Stomach smooth muscle (tissue), 2 donors: ENCODE measurements around the gene EML1.

Experiments
- H3K27ac ChIP-seq: one replicate; pipeline ENCODE4 v1.7.0; 2013; ENCODE audit warnings: mild to moderate bottlenecking, low read length, inconsistent platforms
- H3K27me3 ChIP-seq, 2 donors: one replicate each; pipeline ENCODE4 v1.7.0; 2013; ENCODE audit warnings: low read length in 2 of 2; ENCODE audit not compliant: insufficient read depth in 2 of 2, control insufficient read depth in 1 of 2
- H3K36me3 ChIP-seq, 2 donors: one replicate each; pipeline ENCODE4 v1.7.0; 2013; ENCODE audit warnings: low read length in 2 of 2; ENCODE audit not compliant: control insufficient read depth in 2 of 2, insufficient read depth in 2 of 2
- H3K4me1 ChIP-seq: one replicate; pipeline ENCODE4 v1.7.0; 2013; ENCODE audit warnings: low read length; ENCODE audit not compliant: control insufficient read depth, insufficient read depth
- H3K4me3 ChIP-seq, 2 donors: one replicate each; pipeline ENCODE4 v1.7.0; 2013; ENCODE audit warnings: low read length in 2 of 2
- H3K9ac ChIP-seq, 2 donors: one replicate each; pipeline ENCODE4 v1.7.0; 2013; ENCODE audit warnings: low read length in 2 of 2, mild to moderate bottlenecking in 1 of 2
- H3K9me3 ChIP-seq, 2 donors: one replicate each; pipeline ENCODE4 v1.7.0; 2013; ENCODE audit warnings: low read length in 2 of 2; ENCODE audit not compliant: control insufficient read depth in 2 of 2
- donor health status: healthy.
- donor health status: Pancreatic carcinoma.

Gene EML1

DNA sequence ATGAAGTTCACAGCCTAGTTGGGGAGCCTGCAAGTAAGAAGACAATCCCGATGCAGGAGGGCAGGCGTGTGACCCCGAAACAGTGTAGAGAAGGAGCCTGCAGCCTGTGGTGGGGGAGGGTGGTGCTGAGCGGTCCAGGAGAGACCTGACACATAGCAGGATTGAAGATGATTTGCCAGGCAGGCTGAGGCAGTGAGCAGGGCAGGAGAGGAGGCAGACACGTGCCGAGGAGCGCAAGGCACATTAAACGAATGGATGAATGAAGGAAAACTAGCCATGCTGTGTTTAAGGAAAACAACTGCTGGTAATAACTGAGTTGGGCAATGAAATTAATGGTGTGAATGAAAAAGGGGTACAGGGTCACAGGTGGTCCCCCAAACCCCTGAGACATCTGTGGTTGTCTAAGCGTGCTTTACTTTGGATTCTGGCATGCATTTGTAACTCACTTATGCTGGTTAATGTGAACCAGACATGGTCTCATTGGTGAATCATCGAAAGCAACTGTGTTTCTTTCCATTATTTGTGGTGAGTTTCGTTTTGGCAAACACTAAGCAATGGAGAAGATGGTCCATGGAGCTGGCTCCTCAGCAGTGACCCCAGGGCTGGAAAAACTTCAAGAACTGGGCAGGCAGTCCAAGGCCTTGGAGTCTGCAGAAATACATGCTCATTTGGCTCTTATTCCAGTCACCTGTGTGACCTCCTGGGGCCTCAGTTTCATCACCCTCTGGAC is 175.1 kb downstream of the EML1 start:
- Histone ChIP-seq H3K27me3 (no peaks in the 10 kb centered on the region), H3K4me1 (peaks cover 5% of the 10 kb centered on the region), H3K4me3 (no peak overlapping the region), H3K9me3 (no peaks in the 10 kb centered on the region), H3K36me3 (no peaks in the 10 kb centered on the region), H3K9ac (no peak overlapping the region), H3K27ac (no peak overlapping the region)

DNA sequence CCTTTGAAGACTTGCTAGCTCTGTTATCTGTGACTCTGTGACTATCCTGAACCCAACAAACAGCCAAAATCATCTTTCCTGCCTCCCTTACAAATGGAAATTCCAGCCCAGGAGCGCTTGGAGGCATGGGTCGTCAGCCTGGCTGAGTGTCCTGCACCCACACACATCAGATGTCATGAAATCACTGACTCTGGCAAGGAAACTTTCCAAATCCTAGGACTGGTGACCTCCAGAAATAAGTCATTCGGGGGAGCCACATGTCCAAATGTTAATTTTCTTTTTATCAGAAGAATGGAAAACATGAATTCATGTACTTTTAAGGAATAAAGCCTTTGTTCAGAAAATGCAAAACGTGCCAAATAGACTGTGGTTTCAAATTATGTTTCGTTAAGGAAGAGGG is 175.7 kb downstream of the EML1 start:
- Histone ChIP-seq H3K4me1 (peaks cover 5% of the 10 kb centered on the region), H3K9me3 (no peaks in the 10 kb centered on the region), H3K9ac (no peak overlapping the region), H3K27ac (no peak overlapping the region), H3K27me3 (no peaks in the 10 kb centered on the region), H3K36me3 (no peaks in the 10 kb centered on the region), H3K4me3 (no peak overlapping the region)

DNA sequence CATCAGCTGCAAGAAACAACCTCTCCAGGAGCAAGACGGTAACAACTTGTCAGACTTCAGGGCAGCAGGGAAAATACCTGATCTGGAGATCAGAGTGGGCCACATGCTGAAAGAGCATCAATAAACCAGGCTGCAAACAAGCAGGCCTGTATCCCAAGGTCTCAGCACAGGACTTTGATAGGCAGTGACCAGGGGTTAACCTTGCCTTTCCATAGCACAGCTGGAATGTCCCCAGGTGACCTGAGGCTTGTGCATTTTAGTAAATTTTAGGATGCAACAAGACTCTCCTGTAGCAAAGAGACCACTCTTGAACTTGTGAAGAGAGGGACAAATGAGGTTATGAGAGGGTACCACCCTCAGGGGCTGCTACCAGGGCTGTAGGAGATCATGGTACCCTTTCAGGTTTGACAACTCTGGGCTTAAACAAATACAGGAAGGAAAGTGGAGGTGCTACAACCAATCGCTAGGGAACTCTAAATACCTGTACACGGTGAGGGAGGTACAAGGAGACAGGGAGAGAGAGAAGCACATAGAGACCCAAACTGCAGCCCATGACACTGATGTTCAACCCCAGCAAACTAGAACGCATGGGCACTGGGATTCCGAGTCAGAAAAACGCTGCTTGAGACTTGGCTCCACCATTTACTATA is 176.6 kb downstream of the EML1 start:
- H3K4me3 ChIP-seq, result no peak overlapping the region
- no peak overlapping the region for H3K27ac ChIP-seq
- H3K36me3 ChIP-seq, result no peaks in the 10 kb centered on the region
- no peak overlapping the region for H3K9ac ChIP-seq
- H3K4me1 ChIP-seq, result peaks cover 5% of the 10 kb centered on the region
- no peaks in the 10 kb centered on the region for H3K27me3 ChIP-seq
- peaks cover 0 to 1% of the 10 kb centered on the region in 2 donors for H3K9me3 ChIP-seq

- Histone ChIP-seq H3K27me3 (no peaks in the 10 kb centered on the region), H3K9ac (no peak overlapping the region), H3K4me1 (peaks cover 5% of the 10 kb centered on the region), H3K27ac (no peak overlapping the region), H3K36me3 (no peaks in the 10 kb centered on the region), H3K4me3 (peak overlapping the region; percentile 50 to 81), H3K9me3 (peaks cover 0 to 8% of the 10 kb centered on the region in 2 donors)
These were observed 178.1 kb downstream of the EML1 start for GRCh38 chr14:99971087-99971940.

GRCh38 chr14:99971941-99972747 is 178.9 kb downstream of the EML1 start:
- peaks cover 5% of the 10 kb centered on the region for H3K4me1 ChIP-seq
- H3K9me3 ChIP-seq, result peaks cover 0 to 8% of the 10 kb centered on the region in 2 donors
- H3K9ac ChIP-seq, result peak overlapping the region; percentile 64 to 68
- H3K4me3 ChIP-seq, result peak overlapping the region; percentile 58 to 81
- H3K36me3 ChIP-seq, result no peaks in the 10 kb centered on the region
- no peak overlapping the region for H3K27ac ChIP-seq
- H3K27me3 ChIP-seq, result no peaks in the 10 kb centered on the region

DNA sequence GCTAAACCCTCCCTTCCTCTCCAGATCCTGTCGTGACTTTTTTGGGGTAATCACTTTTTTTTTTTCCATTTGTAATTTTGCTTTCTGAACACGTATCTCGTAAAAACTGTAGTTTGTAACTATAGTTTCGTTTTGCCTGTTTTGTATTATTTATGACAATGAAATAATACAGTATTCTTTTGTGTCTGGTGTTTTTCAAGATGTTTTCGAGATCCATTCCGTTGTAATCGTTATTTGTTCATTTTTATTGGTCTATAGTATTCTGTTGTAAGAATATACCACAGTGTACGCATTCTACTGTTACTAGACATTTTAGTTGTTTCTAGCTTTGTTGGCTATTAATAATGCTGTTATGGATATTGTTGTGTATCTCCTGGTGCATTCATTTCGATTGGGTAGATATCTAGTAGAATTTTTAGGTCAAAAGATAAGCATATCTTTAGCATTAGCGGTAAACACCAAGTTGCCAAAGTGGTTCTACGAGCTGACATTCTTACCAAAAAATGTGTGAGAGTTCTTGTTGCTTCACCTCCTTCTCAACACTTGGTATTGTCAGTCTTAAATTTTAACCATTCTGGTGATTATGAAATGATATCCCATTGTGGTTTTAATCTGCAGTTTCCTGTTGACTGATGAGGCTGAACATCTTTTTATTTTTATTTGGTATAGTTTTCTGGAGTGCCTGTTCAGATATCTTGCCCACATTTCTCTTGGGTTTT is 179.7 kb downstream of the EML1 start:
- Histone ChIP-seq H3K4me1 (peaks cover 5% of the 10 kb centered on the region), H3K4me3 (peak overlapping the region; percentile 58 to 81), H3K36me3 (no peaks in the 10 kb centered on the region), H3K9ac (peak overlapping the region; percentile 64 to 68), H3K27ac (no peak overlapping the region), H3K9me3 (peaks cover 0 to 8% of the 10 kb centered on the region in 2 donors), H3K27me3 (no peaks in the 10 kb centered on the region)

GRCh38 chr14:99975190-99975589 is 182.0 kb downstream of the EML1 start:
- H3K9me3 ChIP-seq, result peaks cover 0 to 8% of the 10 kb centered on the region in 2 donors
- H3K4me3 ChIP-seq, result no peak overlapping the region
- H3K27me3 ChIP-seq, result no peaks in the 10 kb centered on the region
- no peaks in the 10 kb centered on the region for H3K36me3 ChIP-seq
- no peak overlapping the region for H3K9ac ChIP-seq
- peaks cover 5% of the 10 kb centered on the region for H3K4me1 ChIP-seq
- H3K27ac ChIP-seq, result no peak overlapping the region

GRCh38 chr14:99976021-99976420 is 182.8 kb downstream of the EML1 start:
- no peak overlapping the region for H3K9ac ChIP-seq
- H3K4me3 ChIP-seq, result no peak overlapping the region
- H3K9me3 ChIP-seq, result peaks cover 0 to 8% of the 10 kb centered on the region in 2 donors
- H3K27me3 ChIP-seq, result no peaks in the 10 kb centered on the region
- H3K36me3 ChIP-seq, result no peaks in the 10 kb centered on the region
- no peak overlapping the region for H3K27ac ChIP-seq
- H3K4me1 ChIP-seq, result peaks cover under 1% of the 10 kb centered on the region

- Histone ChIP-seq H3K36me3 (no peaks in the 10 kb centered on the region), H3K4me3 (no peak overlapping the region), H3K4me1 (no peaks in the 10 kb centered on the region)
These were observed 183.5 kb downstream of the EML1 start for GRCh38 chr14:99976681-99977080.

More at GRCh38 chr14:99976681-99977080, 183.5 kb downstream of the EML1 start:
- no peak overlapping the region for H3K9ac ChIP-seq
- H3K9me3 ChIP-seq, result peaks cover 0 to 8% of the 10 kb centered on the region in 2 donors
- no peaks in the 10 kb centered on the region for H3K27me3 ChIP-seq
- H3K27ac ChIP-seq, result no peak overlapping the region
